Activated T-helper 2 cell treated with anti-CD3 and anti-CD28 coated beads, Interferon-gamma antibody, Interleukin-2, Interleukin-4, amounts not matched to agents 10 μg/mL and 5 μg/mL and 100 μg/mL, durations not matched to agents 14 hours and 24 hours and 36 hours (primary cell): ENCODE measurements around the gene DCAF7. TPM values are rescaled to one million over a fixed set of nuclear protein-coding genes. Genes with fewer than 3 reads are reported as not detected.

Experiments used
- DNase-seq: peaks from one replicate; pipeline ENCODE4 v3.0.0; 2021; ENCODE audit warnings: low spot score
- H3K27ac Mint-ChIP-seq: one replicate; pipeline ENCODE4 v1.8.0; 2021; ENCODE audit warnings: mixed read lengths
- H3K27me3 Mint-ChIP-seq: one replicate; pipeline ENCODE4 v1.8.0; 2021; ENCODE audit warnings: low read depth, mixed read lengths
- H3K36me3 Mint-ChIP-seq: one replicate; pipeline ENCODE4 v1.8.0; 2021; ENCODE audit warnings: low read depth, mixed read lengths
- H3K4me1 Mint-ChIP-seq: one replicate; pipeline ENCODE4 v1.8.0; 2021; ENCODE audit warnings: low read depth, mixed read lengths
- H3K4me3 Mint-ChIP-seq: one replicate; pipeline ENCODE4 v1.8.0; 2021; ENCODE audit warnings: low read depth, mild to moderate bottlenecking, moderate library complexity, mixed read lengths
- H3K9me3 Mint-ChIP-seq: one replicate; pipeline ENCODE4 v1.8.0; 2021; ENCODE audit warnings: mixed read lengths
- intact Hi-C: fragments of 100-400 bp; cut with micrococcal nuclease; formaldehyde crosslinking; loops from one replicate; pipeline ENCODE4 v1.15.1; 2023
- total RNA-seq: library from RNA; stranded (reverse); gene quantifications from 2 replicates; pipeline ENCODE4 v1.2.3, GENCODE V29; 2022

DCAF7 gene
- total RNA-seq, 1 donor from 2014 or later: 119 TPM

DNA sequence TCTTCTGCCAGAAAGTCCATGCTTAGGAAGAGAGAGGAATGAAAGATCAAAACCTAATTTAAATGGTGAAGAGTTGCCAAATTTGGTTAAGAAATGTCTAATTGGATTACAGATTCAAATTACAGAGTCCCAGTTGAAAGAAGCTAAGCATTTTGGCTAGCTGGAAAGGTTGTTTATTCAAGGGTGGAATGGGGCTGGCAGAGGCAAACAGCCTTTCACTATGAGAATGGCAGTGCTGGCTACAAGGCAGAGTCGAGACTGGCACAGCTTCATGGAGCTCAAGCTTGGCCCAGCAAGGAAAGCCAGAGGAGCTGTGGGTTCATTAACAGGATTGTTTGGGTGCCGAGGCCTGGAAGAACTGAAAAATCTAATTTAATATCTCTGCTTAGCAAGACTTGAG is 85.5 kb downstream of the DCAF7 start:
- Mint-ChIP-seq H3K36me3 (peaks cover 26% of the 10 kb centered on the region), H3K27me3 (no peaks in the 10 kb centered on the region), H3K27ac (no peak overlapping the region), H3K4me1 (peaks cover 9% of the 10 kb centered on the region), H3K4me3 (no peak overlapping the region), H3K9me3 (no peaks in the 10 kb centered on the region)
- no peak for DNase-seq
- intact Hi-C loops: no loop called here

DNA sequence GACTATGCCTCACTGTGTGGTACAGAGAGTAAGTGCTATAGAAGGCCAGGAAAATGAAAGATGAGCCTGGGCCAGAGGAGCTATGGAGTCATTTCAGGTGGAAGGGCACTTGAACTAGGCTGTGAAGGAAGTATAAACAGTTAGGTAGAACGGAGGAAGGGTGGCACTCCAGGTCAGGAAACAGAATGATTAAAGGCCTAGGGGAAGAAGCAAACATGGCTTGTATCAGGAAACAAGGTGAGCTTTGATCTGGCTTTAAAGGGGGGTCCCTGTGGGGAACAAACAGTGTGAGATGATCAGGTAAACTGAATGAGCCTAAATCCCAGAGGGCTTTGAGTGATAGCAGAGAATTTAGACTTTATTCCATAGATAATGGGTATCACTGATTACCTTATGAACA is 88.8 kb downstream of the DCAF7 start:
- no peak overlapping the region for H3K4me3 Mint-ChIP-seq
- DNase-seq: no peak
- peaks cover 18% of the 10 kb centered on the region for H3K36me3 Mint-ChIP-seq
- no peak overlapping the region for H3K27ac Mint-ChIP-seq
- H3K4me1 Mint-ChIP-seq: peaks cover 3% of the 10 kb centered on the region
- H3K27me3 Mint-ChIP-seq: no peaks in the 10 kb centered on the region
- intact Hi-C loops: no loop called here
- H3K9me3 Mint-ChIP-seq: no peaks in the 10 kb centered on the region

DNA sequence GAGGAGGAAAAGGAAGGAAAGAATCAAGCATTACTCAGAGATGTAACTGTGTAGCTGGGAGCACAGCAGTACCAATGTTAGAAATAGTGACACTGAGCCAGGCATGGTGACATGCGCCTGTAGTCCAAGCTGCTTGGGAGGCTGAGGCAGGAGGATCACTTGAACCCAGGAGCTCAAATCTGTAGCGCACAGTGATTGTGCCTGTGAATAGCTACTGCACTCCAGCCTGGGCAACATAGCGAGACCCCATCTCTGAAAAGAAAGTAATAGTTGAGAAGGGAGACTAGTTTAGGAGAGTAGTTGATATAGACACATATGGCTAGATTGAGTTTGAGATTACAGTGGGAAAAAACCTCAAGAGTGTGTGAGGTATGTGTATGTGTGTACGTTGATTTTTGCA is 89.8 kb downstream of the DCAF7 start:
- DNase-seq: no peak
- Mint-ChIP-seq H3K9me3 (no peaks in the 10 kb centered on the region), H3K4me3 (no peak overlapping the region), H3K36me3 (peaks cover 21% of the 10 kb centered on the region), H3K27ac (no peak overlapping the region), H3K27me3 (no peaks in the 10 kb centered on the region), H3K4me1 (no peaks in the 10 kb centered on the region)
- intact Hi-C loops: no loop called here

DNA sequence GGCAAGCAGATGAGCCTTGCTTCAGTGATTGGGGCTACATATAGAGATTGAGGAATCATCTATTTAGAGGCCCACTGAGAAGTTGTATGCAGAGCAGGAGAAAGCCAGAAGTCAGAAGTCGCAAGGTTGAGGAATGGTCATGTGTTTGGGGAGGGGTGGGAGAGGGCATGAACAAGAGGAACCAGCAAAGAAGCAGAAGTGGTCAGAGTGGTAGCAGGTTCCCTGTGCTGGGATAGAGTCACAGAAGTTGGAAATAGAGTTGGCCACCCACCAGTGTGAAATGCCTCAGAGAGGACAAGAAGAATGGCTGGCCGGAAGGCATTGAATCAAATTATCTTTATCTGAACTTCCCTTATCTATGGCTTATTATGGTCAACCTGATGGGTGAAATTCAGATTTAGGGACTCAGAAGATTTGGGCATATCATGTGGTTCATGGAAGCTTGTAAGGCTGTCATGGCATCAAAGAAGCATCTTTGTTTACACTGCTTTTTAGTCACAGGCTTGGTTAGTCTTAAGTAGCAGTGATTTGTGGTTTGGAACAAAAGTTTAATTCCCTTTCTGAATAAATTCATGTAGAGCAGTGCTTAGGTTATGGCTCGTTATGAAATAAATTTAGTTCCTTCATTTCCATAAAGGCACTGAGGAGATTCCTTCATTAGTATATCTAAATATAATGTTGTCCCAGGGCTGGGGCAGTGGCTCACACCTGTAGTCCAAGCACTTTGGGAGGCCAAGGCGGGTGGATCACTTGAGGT is 91.6 kb downstream of the DCAF7 start:
- H3K27ac Mint-ChIP-seq: no peak overlapping the region
- H3K9me3 Mint-ChIP-seq: no peaks in the 10 kb centered on the region
- peaks cover 13% of the 10 kb centered on the region for H3K36me3 Mint-ChIP-seq
- intact Hi-C loops: no loop called here
- DNase-seq: no peak
- peaks cover 7% of the 10 kb centered on the region for H3K4me1 Mint-ChIP-seq
- H3K4me3 Mint-ChIP-seq: no peak overlapping the region
- no peaks in the 10 kb centered on the region for H3K27me3 Mint-ChIP-seq

Other genes starting within 250 kb of the DCAF7 start
- gene CYB561, start 104.2 kb upstream of the DCAF7 start, total RNA-seq: 0.41 and 0.57 TPM in 2 replicates
- not detected in 2 replicates for gene ACE, start 73.4 kb upstream of the DCAF7 start, total RNA-seq
- gene KCNH6, start 27.1 kb upstream of the DCAF7 start, total RNA-seq: not detected in 2 replicates
- gene TACO1, start 50.4 kb downstream of the DCAF7 start, total RNA-seq: 20.4 and 22.4 TPM in 2 replicates
- gene MAP3K3, start 71.9 kb downstream of the DCAF7 start, total RNA-seq: 27.9 and 28.7 TPM in 2 replicates
- gene LIMD2, start 149.6 kb downstream of the DCAF7 start, total RNA-seq: 178 and 182 TPM in 2 replicates
- gene STRADA, start 191.3 kb downstream of the DCAF7 start, total RNA-seq: 54.0 and 57.4 TPM in 2 replicates
- gene CCDC47, start 223.1 kb downstream of the DCAF7 start, total RNA-seq: 70.0 and 73.7 TPM in 2 replicates
- 138 and 144 TPM in 2 replicates for gene DDX42, start 223.7 kb downstream of the DCAF7 start, total RNA-seq